ENCODE results near the gene OCA2. TPM values are rescaled to one million over a fixed set of nuclear protein-coding genes. Genes with fewer than 3 reads are reported as not detected.

The OCA2 gene
- total RNA-seq, 1 donor from 2014 or later, result 2.8 TPM

DNA sequence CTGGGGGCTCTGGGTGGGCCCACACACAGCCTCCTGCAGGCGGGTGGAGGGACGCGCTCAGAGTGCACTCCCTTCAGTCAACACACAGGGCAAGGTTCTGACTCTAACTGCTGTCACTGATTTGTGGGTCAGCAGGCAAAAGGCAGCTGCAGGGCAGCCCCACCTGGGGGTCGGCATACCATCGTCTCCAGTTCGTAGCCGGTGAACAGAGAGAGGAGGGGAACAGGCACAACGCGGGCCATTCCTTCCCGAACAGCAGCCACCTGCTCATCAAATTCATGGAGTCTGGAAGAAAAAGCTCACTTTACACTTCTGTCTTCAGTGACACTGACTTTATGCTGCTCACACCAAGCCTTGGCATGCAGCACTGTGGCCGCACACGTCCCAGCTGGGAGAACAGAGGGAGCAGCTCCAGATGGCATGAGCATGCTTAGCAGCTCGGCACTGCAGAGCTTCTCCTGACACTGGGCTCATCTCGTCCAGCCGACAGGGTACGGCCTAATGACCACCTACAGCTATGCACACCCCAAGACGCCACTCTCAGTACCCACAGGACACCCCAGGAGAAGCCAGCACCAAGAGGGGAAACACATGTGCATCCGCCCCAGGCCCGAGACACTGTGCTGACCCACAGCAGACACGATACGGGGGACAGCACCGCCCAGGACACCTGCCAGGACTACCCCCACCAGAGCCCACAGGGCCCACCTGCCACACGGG is 14.4 kb upstream of the OCA2 start:
- H3K9me3 Mint-ChIP-seq, result no peaks in the 10 kb centered on the region
- H3K4me1 Mint-ChIP-seq (ENCODE audit: unreplicated experiment), result no peaks in the 10 kb centered on the region
- H3K27me3 Mint-ChIP-seq, result no peaks in the 10 kb centered on the region
- no peak overlapping the region for H3K27ac Mint-ChIP-seq
- peaks cover 40% of the 10 kb centered on the region for H3K36me3 Mint-ChIP-seq
- DNase-seq (ENCODE audit: extremely low spot score, unreplicated experiment), result no peak
- TF ChIP-seq, protein P1, sequence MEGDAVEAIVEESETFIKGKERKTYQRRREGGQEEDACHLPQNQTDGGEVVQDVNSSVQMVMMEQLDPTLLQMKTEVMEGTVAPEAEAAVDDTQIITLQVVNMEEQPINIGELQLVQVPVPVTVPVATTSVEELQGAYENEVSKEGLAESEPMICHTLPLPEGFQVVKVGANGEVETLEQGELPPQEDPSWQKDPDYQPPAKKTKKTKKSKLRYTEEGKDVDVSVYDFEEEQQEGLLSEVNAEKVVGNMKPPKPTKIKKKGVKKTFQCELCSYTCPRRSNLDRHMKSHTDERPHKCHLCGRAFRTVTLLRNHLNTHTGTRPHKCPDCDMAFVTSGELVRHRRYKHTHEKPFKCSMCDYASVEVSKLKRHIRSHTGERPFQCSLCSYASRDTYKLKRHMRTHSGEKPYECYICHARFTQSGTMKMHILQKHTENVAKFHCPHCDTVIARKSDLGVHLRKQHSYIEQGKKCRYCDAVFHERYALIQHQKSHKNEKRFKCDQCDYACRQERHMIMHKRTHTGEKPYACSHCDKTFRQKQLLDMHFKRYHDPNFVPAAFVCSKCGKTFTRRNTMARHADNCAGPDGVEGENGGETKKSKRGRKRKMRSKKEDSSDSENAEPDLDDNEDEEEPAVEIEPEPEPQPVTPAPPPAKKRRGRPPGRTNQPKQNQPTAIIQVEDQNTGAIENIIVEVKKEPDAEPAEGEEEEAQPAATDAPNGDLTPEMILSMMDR (conservative IDR thresholded peaks at IDR 0.05), result no peak
- H3K4me3 Mint-ChIP-seq, result no peak overlapping the region

DNA sequence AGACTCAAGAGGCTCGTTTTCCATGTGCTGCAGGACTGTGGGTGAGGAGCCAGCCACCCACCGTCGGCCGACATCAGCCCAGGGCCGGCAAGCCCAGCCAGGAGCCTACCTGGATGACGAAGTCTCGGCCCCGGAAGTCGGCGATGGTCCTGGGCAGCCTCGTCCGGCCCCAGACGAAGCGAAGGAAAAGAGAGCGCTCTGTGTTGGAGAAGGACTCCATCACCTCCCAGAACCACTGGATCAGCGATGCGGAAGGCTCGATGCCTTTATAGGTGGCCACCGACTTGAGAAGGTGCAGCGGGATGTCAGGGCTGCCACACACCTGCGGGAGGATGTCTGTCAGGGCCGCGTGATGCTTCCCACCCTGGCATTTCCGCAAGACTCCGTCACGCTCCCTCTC is 13.8 kb upstream of the OCA2 start:
- Mint-ChIP-seq H3K4me1 (ENCODE audit: unreplicated experiment) (no peaks in the 10 kb centered on the region), H3K4me3 (no peak overlapping the region), H3K27ac (no peak overlapping the region), H3K27me3 (peaks cover 1% of the 10 kb centered on the region), H3K9me3 (no peaks in the 10 kb centered on the region), H3K36me3 (peaks cover 39% of the 10 kb centered on the region)
- no peak for DNase-seq (ENCODE audit: extremely low spot score, unreplicated experiment)
- TF ChIP-seq, protein P1 (conservative IDR thresholded peaks at IDR 0.05), result no peak

DNA sequence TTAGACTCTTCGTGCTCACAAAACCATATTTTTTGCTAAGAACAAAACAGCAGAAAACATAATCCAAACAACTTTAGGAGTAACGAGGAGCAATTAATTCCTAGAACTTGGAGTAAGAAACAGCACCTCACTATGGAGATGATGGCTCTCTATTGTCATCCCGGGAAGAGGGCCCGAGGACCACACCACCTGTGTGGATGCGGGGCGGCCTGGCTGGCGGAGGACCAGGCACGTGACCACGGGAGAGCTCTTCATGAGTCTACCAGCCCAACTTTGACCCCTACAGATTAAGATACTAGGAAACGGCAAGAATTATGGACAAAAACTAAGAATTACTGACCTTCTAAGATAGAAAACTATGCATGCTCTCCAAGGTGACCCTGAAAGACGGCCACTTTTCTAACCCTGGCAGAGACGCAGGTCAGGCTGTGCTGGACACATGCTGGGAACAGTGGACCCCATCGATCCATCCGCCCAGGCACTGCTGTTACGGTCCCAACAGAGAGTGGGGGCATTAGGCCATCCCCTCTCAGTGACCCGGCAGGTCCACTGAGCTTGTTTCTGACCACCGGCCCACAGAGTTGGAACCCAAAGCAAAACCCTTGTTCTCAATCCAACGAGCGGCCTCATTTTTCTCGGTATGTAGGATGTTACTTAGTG is 13.1 kb upstream of the OCA2 start:
- H3K36me3 Mint-ChIP-seq, result peaks cover 32% of the 10 kb centered on the region
- DNase-seq (ENCODE audit: extremely low spot score, unreplicated experiment), result peak; percentile 24
- no peaks in the 10 kb centered on the region for H3K9me3 Mint-ChIP-seq
- peaks cover 7% of the 10 kb centered on the region for H3K27me3 Mint-ChIP-seq
- TF ChIP-seq, protein P1 (conservative IDR thresholded peaks at IDR 0.05), result no peak
- peaks cover 1% of the 10 kb centered on the region for H3K4me1 Mint-ChIP-seq (ENCODE audit: unreplicated experiment)
- no peak overlapping the region for H3K27ac Mint-ChIP-seq
- no peak overlapping the region for H3K4me3 Mint-ChIP-seq

DNA sequence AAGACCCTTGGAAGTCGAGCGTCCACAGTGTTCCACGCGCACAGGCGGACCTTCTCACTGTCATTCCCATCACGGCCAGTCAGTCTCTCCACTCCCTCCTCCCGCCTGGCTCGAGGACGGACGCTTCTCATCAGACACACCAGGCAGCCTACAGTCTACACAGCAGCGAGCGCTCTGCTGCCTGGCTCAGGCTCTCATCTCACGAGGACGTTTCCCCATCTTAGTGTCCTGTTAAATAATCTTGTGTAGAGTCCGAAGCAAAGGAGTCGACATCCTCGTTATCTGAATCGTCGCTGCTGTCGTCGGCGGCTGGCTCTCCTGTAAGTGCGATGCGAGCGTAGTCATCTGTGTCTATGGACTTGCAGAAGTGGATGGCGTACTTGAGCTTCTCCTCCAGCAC is 12.4 kb upstream of the OCA2 start:
- no peak overlapping the region for H3K4me3 Mint-ChIP-seq
- H3K27ac Mint-ChIP-seq, result no peak overlapping the region

DNA sequence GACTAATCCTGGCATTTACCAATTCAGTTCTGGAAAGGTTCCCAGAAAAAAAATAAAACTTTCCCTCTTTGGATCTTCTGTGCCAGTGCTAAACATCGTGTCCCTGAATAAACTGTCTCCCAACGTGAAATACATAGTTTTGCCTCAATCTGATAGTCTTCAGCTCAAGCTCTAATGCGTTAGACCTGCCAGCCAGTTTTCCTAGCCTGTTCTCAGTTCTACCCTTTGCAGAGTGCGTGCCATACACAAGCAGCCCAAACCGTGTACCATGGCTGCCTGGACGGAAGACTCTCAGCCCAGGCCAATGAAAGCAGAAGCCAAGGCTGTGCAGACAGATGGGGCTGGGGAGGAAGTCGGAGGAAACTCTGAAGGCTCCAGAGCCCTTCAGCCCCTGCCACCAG is 11.4 kb upstream of the OCA2 start:
- no peaks in the 10 kb centered on the region for H3K9me3 Mint-ChIP-seq
- peaks cover 3% of the 10 kb centered on the region for H3K4me1 Mint-ChIP-seq (ENCODE audit: unreplicated experiment)
- peaks cover 16% of the 10 kb centered on the region for H3K27me3 Mint-ChIP-seq
- peaks cover 27% of the 10 kb centered on the region for H3K36me3 Mint-ChIP-seq
- H3K27ac Mint-ChIP-seq, result no peak overlapping the region
- H3K4me3 Mint-ChIP-seq, result no peak overlapping the region
- DNase-seq (ENCODE audit: extremely low spot score, unreplicated experiment), result no peak
- TF ChIP-seq, protein P1 (conservative IDR thresholded peaks at IDR 0.05), result no peak

More for the DNA sequence above, 12.4 kb upstream of the OCA2 start:
- Mint-ChIP-seq H3K27me3 (peaks cover 10% of the 10 kb centered on the region), H3K9me3 (no peaks in the 10 kb centered on the region), H3K36me3 (peaks cover 31% of the 10 kb centered on the region), H3K4me1 (ENCODE audit: unreplicated experiment) (peaks cover 3% of the 10 kb centered on the region)
- TF ChIP-seq, protein P1 (conservative IDR thresholded peaks at IDR 0.05), result no peak
- DNase-seq (ENCODE audit: extremely low spot score, unreplicated experiment), result no peak

Measured in type B pancreatic cell (in vitro differentiated cells).